GM19328 (cell line): Measurements from ENCODE around the gene FAM234B.
A peak's percentile ranks its signal among the peaks of the same experiment; 100 is the strongest.

Experiments used
- ATAC-seq: cut with Tn5 transposase; IDR thresholded peaks from one replicate; pipeline ENCODE4 v1.9.1; 2021; ENCODE audit warnings: mild to moderate bottlenecking, moderate library complexity; ENCODE audit not compliant: unreplicated experiment

Gene FAM234B

GRCh38 chr12:13090054-13090453 lies 45.9 kb downstream of the FAM234B start:
- ATAC-seq = no peak

DNA sequence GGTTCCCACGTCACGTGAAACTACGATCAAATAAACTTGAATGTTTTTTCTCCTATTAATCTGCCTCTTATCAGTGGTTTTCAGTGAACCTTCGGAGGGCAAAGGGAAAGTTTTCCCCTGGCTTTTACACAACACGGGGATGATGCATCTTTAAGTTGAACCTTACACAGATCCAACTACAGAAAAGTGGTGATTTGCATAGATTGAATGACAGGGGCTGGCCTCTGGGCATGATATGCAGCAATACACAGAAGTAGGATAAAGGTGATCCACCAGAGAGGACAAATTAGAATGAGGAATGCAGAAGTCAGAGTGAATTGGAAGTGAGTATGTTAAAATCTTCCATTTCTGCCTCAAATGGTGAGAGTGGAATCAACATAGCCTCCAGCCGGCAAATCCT lies 47.7 kb downstream of the FAM234B start:
- no peak for ATAC-seq

- ATAC-seq = no peak
Measured at GRCh38 chr12:13093191-13093847, 49.1 kb downstream of the FAM234B start.

DNA sequence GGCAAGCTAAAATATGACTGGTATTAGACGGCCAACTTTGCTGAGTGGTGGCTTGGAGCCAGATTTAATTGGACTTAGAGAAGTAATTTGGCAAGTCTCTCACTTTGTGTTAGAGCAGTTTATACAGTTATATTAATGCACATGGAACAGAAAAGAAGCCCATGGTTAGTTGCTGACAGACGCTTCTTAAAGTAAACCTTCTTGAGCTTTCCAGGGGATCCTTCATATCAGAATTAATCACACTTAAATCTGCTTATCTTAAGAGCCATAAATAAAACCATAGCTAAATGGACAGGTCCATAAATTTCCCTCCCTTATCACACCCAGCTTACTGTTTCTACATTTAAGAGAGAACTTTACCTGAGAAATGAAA lies 49.7 kb downstream of the FAM234B start:
- no peak for ATAC-seq

GRCh38 chr12:13094367-13094766 lies 50.2 kb downstream of the FAM234B start:
- no peak for ATAC-seq

DNA sequence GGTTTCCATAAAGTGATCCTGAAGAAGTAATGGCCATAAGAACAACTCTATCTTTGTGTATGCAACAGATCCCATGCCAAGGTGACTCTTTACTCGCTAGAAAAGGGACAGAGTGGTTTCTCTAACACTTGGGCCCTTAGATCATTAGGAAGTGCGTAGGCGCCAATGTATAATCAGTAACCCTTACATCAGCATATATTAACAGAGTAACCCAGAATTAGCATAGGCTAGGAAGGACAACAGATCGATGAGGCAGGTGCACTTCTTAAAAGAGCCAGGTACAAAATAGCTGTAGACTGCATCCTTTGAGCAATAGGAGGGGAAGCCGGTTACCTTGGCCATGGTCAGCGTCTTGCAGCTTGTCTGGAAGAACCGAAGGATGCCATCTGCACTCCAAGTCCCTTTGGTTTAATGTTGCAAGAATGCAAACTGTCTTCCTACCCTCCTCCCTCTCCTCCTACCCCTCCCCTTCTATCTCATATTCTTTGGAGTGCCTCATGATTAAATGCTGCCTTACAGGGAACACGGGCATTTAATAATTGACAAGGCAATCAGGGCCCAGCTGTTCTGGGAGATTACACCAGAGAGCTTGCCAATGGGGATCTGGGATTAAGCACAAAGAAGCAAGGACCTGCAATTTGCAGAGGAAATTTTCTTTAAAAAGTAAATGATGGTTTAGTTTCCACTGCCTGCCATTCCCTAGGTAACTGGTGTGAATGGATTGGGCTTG lies 51.2 kb downstream of the FAM234B start:
- no peak for ATAC-seq

GRCh38 chr12:13097491-13098011 lies 53.4 kb downstream of the FAM234B start:
- ATAC-seq = no peak

- no peak for ATAC-seq
Measured at GRCh38 chr12:13099066-13099843, 55.1 kb downstream of the FAM234B start.

DNA sequence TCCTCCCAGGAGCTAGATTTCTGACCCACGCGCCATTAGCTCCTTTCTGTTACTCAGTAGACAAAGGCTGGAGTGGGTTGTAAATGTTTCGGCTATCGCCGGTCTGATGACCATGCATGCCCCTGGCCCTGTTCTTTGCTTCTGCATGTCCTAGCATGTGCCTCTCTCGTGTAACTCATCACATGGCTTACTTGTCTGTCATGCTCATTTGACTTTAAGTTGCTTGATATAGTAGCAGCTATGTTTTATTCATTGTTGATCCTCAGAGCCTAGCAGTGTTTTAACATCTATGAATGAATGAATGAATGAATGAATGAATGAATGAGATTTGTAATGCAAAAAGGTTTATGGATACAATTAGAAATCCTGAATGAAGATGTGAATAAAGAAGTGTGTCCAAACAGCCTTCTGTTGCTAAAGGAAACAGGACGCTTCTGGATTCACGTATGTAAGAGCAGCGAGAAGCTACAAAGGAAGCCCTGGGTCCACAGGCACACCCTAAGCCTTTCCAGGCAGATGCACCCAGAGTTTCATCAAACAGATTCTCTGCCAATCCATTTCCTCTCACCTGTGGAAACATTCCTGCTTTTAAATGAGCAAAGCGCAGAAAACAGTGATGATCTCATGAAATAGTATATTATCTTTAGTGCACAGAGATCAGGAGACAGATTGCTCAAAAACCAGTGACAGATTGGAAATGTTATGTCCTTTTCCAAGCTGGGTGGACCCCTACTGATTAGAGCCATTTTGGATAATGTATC lies 55.8 kb downstream of the FAM234B start:
- ATAC-seq = no peak

DNA sequence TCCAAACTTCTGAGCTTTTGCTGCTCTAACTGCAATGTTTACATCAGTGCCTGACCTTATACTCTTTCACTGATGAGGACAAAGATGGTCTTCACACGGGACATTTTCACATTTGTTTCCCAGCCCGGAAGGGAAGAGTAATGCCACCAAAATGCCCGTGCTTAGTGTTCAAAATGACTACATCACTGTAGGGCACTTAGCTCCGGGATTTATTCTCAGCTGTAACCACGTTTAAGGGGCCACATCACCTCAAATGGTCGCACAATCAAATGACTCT lies 56.4 kb downstream of the FAM234B start:
- no peak for ATAC-seq

DNA sequence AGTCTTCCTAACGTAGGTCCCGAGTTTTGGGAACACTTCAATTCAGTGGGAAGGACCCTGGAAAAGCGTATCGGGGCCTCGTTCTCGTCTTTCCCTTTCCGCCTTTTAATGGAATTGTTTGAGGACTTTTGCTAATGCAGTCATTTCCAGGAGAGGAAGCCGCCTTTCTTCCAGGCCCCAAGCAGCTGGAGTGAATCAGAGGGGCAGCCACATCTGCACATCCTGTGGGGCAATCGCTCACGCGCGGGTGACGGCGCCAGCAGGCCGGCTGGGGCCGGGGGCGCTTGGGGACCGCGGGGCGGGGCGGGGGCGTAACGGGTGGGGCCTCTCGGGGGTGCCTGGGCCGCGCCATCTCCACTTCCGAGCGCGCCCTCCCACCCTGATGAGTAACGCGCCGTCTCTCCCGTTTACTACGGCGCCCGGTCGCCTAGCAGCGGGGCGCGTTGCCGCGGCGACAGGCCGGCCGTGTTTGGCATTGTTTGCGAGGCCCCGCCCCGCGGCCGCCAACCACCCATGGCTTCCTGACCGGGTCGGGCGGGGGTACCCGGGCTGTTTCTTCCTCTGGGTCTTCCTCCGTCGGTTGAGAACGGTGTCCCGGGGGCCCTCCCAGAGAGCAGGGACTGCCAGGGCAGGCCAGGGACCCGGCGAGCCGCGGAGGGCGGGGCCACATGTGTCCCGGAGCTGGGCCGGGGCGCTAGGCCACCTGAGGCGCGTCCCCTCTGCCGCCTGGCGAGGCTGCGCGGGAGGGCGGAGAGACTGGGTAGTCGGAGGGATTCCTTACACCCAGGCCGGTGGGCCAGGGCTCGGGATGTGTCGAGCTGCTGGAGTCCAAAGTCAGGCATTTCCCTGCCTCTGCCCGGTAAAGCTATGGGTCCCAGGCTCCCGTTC lies 56.9 kb downstream of the FAM234B start:
- ATAC-seq = peak; percentile 72

DNA sequence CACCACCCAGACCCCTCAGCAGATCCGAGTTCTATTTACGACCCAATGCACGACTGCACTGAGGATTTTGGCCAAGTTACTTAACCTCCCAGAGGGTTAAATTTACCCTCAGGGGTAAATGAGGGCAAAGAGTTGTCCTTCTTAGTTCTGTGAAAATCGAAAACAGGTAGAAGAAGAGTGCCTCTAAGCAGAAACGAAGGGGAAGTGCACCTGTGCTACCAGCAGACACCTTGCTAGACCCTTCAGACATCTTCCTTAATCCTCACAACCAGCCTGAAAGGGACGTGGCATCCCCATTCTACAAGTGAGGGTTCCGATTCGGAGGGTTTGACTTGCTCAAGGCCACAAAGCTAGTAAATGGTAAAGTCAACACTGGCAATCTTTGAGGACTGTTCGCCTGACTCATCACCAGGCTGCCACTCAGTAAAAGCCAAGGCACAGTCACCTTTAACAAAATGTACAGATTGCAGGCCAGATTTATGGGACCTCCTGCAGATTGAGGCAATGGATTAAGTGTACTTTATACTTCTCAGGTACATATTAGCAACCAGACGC lies 57.7 kb downstream of the FAM234B start:
- no peak for ATAC-seq

- ATAC-seq = no peak
Measured at GRCh38 chr12:13102461-13103195, 58.4 kb downstream of the FAM234B start.

GRCh38 chr12:13103391-13104033 lies 59.3 kb downstream of the FAM234B start, which contains the start of gene GSG1:
Gene GSG1 (minus strand): TSS chr12:13103667. CDS start chr12:13103512, 155 bp downstream.
- ATAC-seq = no peak

- no peak for ATAC-seq
Measured at GRCh38 chr12:13104409-13104808, 60.2 kb downstream of the FAM234B start.

DNA sequence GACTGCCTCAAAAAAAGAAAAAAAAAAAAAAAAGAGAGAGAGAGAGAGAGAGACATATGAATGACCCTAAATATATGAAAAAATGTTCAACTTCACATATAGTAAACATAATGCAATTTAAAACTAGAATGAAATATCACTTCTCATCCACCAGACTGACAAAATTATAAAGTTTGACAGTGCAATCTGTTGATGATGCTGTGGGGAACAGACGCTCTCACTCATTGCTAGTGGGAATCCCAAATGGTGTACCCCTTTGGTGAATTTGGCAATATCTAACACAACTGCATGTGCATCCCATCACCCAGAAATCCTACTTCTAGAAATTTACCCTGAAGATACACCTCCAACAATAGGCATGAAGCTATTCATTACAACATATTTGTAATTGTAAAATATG lies 61.6 kb downstream of the FAM234B start:
- no peak for ATAC-seq

GRCh38 chr12:13106666-13107065 lies 62.5 kb downstream of the FAM234B start:
- no peak for ATAC-seq

- ATAC-seq = no peak
Measured at GRCh38 chr12:13112968-13113367, 68.8 kb downstream of the FAM234B start.
